ENCODE data around the gene ACACA. TPM values are rescaled to one million over a fixed set of nuclear protein-coding genes. Genes with fewer than 3 reads are reported as not detected.

The ACACA gene
- total and polyA plus RNA-seq, 9 donors: 18.1 to 38.0 (median 24.4) TPM

- no peak overlapping the region for H3K4me3 ChIP-seq (ENCODE audit: low read length)
- 100% methylated on average over 1 of the region's 5 CpGs for WGBS (ENCODE audit: insufficient coverage)
- H3K27ac ChIP-seq (ENCODE audit: low read length): no peak overlapping the region
- H3K4me1 ChIP-seq (ENCODE audit: control insufficient read depth, insufficient read depth, low read length): no peaks in the 10 kb centered on the region
- H3K27me3 ChIP-seq (ENCODE audit: control insufficient read depth, insufficient read depth, low read length): no peaks in the 10 kb centered on the region
- no peak for DNase-seq
- no peaks in the 10 kb centered on the region for H3K9me3 ChIP-seq (replicated peaks; ENCODE audit: control insufficient read depth, low read depth, low read length)
- peaks cover 6% of the 10 kb centered on the region for H3K36me3 ChIP-seq (ENCODE audit: control insufficient read depth, insufficient read depth, low read length)
Measured at GRCh38 chr17:37037590-37038155, 369.0 kb downstream of the ACACA start.

Other genes starting within 250 kb of the ACACA start
- gene C17orf78, start 30.9 kb downstream of the ACACA start, total RNA-seq: not detected
- under 1 TPM in 3 of 8 donors, not detected in 5; 0.16 to 0.88 (median 0.29) TPM for gene C17orf78, start 30.9 kb downstream of the ACACA start, polyA plus RNA-seq (ENCODE audit: insufficient read depth in 1 of 8, insufficient read length in 8 of 8, low replicate concordance in 1 of 8)
- 20.4 TPM for gene TADA2A, start 50 bp upstream of the ACACA start, total RNA-seq
- gene TADA2A, start 50 bp upstream of the ACACA start, polyA plus RNA-seq (ENCODE audit: insufficient read depth in 1 of 8, insufficient read length in 8 of 8, low replicate concordance in 1 of 8): 10 to 100 TPM; 16.2 to 20.7 (median 18.8) TPM
- 13.3 TPM for gene DUSP14, start 83.1 kb upstream of the ACACA start, total RNA-seq
- gene DUSP14, start 83.1 kb upstream of the ACACA start, polyA plus RNA-seq (ENCODE audit: insufficient read depth in 1 of 8, insufficient read length in 8 of 8, low replicate concordance in 1 of 8): 10 to 100 TPM; 10.4 to 14.1 (median 12.8) TPM
- gene SYNRG, start 202.6 kb upstream of the ACACA start, total RNA-seq: 14.5 TPM
- 10 to 100 TPM; 16.3 to 27.2 (median 23.0) TPM for gene SYNRG, start 202.6 kb upstream of the ACACA start, polyA plus RNA-seq (ENCODE audit: insufficient read depth in 1 of 8, insufficient read length in 8 of 8, low replicate concordance in 1 of 8)
- gene DDX52, start 236.6 kb upstream of the ACACA start, total RNA-seq: 21.2 TPM
- gene DDX52, start 236.6 kb upstream of the ACACA start, polyA plus RNA-seq (ENCODE audit: insufficient read depth in 1 of 8, insufficient read length in 8 of 8, low replicate concordance in 1 of 8): 10 to 100 TPM; 14.4 to 19.7 (median 17.4) TPM